ENCODE results near the gene SPOCK3.

The SPOCK3 gene

GRCh38 chr4:166956484-166956883 lies 277.8 kb downstream of the SPOCK3 start:
- no peak overlapping the region for H3K9ac ChIP-seq (ENCODE audit: insufficient read length)
- H3K4me3 ChIP-seq = no peak overlapping the region
- no peak for TF ChIP-seq FOXP2 (optimal IDR thresholded peaks at IDR 0.05; ENCODE audit: control extremely low read depth, extremely low read length, insufficient read depth)
- TF ChIP-seq POLR2AphosphoS5 (IDR thresholded peaks at IDR 0.05; ENCODE audit: borderline replicate concordance, low read depth, low read length) = no peak
- no peak for TF ChIP-seq EZH2 (IDR thresholded peaks at IDR 0.05)
- H3K27ac ChIP-seq = no peak overlapping the region
- no peaks in the 10 kb centered on the region for H3K36me3 ChIP-seq (ENCODE audit: insufficient read depth, low read length)
- DNase-seq (ENCODE audit: low read depth, low spot score) = no peak
- no peaks in the 10 kb centered on the region for H3K9me3 ChIP-seq (ENCODE audit: low read depth, low read length)

- no peak for DNase-seq (ENCODE audit: low read depth, low spot score)
- Histone ChIP-seq H3K9me3 (ENCODE audit: low read depth, low read length) (no peaks in the 10 kb centered on the region), H3K27ac (no peak overlapping the region), H3K4me3 (no peak overlapping the region), H3K36me3 (ENCODE audit: insufficient read depth, low read length) (no peaks in the 10 kb centered on the region), H3K9ac (ENCODE audit: insufficient read length) (no peak overlapping the region)
- TF ChIP-seq EZH2 (IDR thresholded peaks at IDR 0.05) (no peak), FOXP2 (optimal IDR thresholded peaks at IDR 0.05; ENCODE audit: control extremely low read depth, extremely low read length, insufficient read depth) (no peak), POLR2AphosphoS5 (IDR thresholded peaks at IDR 0.05; ENCODE audit: borderline replicate concordance, low read depth, low read length) (no peak)
These were observed 292.7 kb downstream of the SPOCK3 start for GRCh38 chr4:166941629-166942028.

GRCh38 chr4:166930464-166930863 lies 303.8 kb downstream of the SPOCK3 start:
- H3K27ac ChIP-seq = no peak overlapping the region
- H3K36me3 ChIP-seq (ENCODE audit: insufficient read depth, low read length) = no peaks in the 10 kb centered on the region
- DNase-seq (ENCODE audit: low read depth, low spot score) = no peak
- H3K9ac ChIP-seq (ENCODE audit: insufficient read length) = no peak overlapping the region
- no peak overlapping the region for H3K4me3 ChIP-seq
- TF ChIP-seq EZH2 (IDR thresholded peaks at IDR 0.05) (no peak), POLR2AphosphoS5 (IDR thresholded peaks at IDR 0.05; ENCODE audit: borderline replicate concordance, low read depth, low read length) (no peak), FOXP2 (optimal IDR thresholded peaks at IDR 0.05; ENCODE audit: control extremely low read depth, extremely low read length, insufficient read depth) (no peak)
- H3K9me3 ChIP-seq (ENCODE audit: low read depth, low read length) = no peaks in the 10 kb centered on the region

GRCh38 chr4:166924424-166924823 lies 309.9 kb downstream of the SPOCK3 start:
- no peak for TF ChIP-seq POLR2AphosphoS5 (IDR thresholded peaks at IDR 0.05; ENCODE audit: borderline replicate concordance, low read depth, low read length)
- no peak for TF ChIP-seq EZH2 (IDR thresholded peaks at IDR 0.05)
- no peak for TF ChIP-seq FOXP2 (optimal IDR thresholded peaks at IDR 0.05; ENCODE audit: control extremely low read depth, extremely low read length, insufficient read depth)
- Histone ChIP-seq H3K27ac (no peak overlapping the region), H3K9me3 (ENCODE audit: low read depth, low read length) (no peaks in the 10 kb centered on the region), H3K36me3 (ENCODE audit: insufficient read depth, low read length) (no peaks in the 10 kb centered on the region), H3K9ac (ENCODE audit: insufficient read length) (no peak overlapping the region), H3K4me3 (no peak overlapping the region)
- no peak for DNase-seq (ENCODE audit: low read depth, low spot score)

- TF ChIP-seq EZH2 (IDR thresholded peaks at IDR 0.05) (no peak), FOXP2 (optimal IDR thresholded peaks at IDR 0.05; ENCODE audit: control extremely low read depth, extremely low read length, insufficient read depth) (no peak), POLR2AphosphoS5 (IDR thresholded peaks at IDR 0.05; ENCODE audit: borderline replicate concordance, low read depth, low read length) (no peak)
- no peak overlapping the region for H3K4me3 ChIP-seq
These were observed 320.4 kb downstream of the SPOCK3 start for GRCh38 chr4:166913926-166914325.

GRCh38 chr4:166903408-166903807 lies 330.9 kb downstream of the SPOCK3 start:
- Histone ChIP-seq H3K27ac (no peak overlapping the region), H3K9ac (ENCODE audit: insufficient read length) (no peak overlapping the region)
- no peak for TF ChIP-seq POLR2AphosphoS5 (IDR thresholded peaks at IDR 0.05; ENCODE audit: borderline replicate concordance, low read depth, low read length)
- TF ChIP-seq EZH2 (IDR thresholded peaks at IDR 0.05) = no peak
- no peak for TF ChIP-seq FOXP2 (optimal IDR thresholded peaks at IDR 0.05; ENCODE audit: control extremely low read depth, extremely low read length, insufficient read depth)

More at GRCh38 chr4:166913926-166914325, 320.4 kb downstream of the SPOCK3 start:
- Histone ChIP-seq H3K9ac (ENCODE audit: insufficient read length) (no peak overlapping the region), H3K9me3 (ENCODE audit: low read depth, low read length) (no peaks in the 10 kb centered on the region), H3K36me3 (ENCODE audit: insufficient read depth, low read length) (no peaks in the 10 kb centered on the region), H3K27ac (no peak overlapping the region)
- no peak for DNase-seq (ENCODE audit: low read depth, low spot score)

GRCh38 chr4:166902941-166903340 lies 331.4 kb downstream of the SPOCK3 start:
- H3K36me3 ChIP-seq (ENCODE audit: insufficient read depth, low read length) = no peaks in the 10 kb centered on the region
- H3K9ac ChIP-seq (ENCODE audit: insufficient read length) = no peak overlapping the region
- DNase-seq (ENCODE audit: low read depth, low spot score) = no peak
- H3K9me3 ChIP-seq (ENCODE audit: low read depth, low read length) = no peaks in the 10 kb centered on the region
- H3K27ac ChIP-seq = no peak overlapping the region
- H3K4me3 ChIP-seq = no peak overlapping the region
- TF ChIP-seq POLR2AphosphoS5 (IDR thresholded peaks at IDR 0.05; ENCODE audit: borderline replicate concordance, low read depth, low read length) = no peak
- no peak for TF ChIP-seq FOXP2 (optimal IDR thresholded peaks at IDR 0.05; ENCODE audit: control extremely low read depth, extremely low read length, insufficient read depth)
- no peak for TF ChIP-seq EZH2 (IDR thresholded peaks at IDR 0.05)

More at GRCh38 chr4:166903408-166903807, 330.9 kb downstream of the SPOCK3 start:
- no peak for DNase-seq (ENCODE audit: low read depth, low spot score)
- Histone ChIP-seq H3K36me3 (ENCODE audit: insufficient read depth, low read length) (no peaks in the 10 kb centered on the region), H3K9me3 (ENCODE audit: low read depth, low read length) (no peaks in the 10 kb centered on the region), H3K4me3 (no peak overlapping the region)

- Histone ChIP-seq H3K9me3 (ENCODE audit: low read depth, low read length) (no peaks in the 10 kb centered on the region), H3K4me3 (no peak overlapping the region), H3K9ac (ENCODE audit: insufficient read length) (no peak overlapping the region), H3K27ac (no peak overlapping the region), H3K36me3 (ENCODE audit: insufficient read depth, low read length) (no peaks in the 10 kb centered on the region)
- no peak for DNase-seq (ENCODE audit: low read depth, low spot score)
- TF ChIP-seq POLR2AphosphoS5 (IDR thresholded peaks at IDR 0.05; ENCODE audit: borderline replicate concordance, low read depth, low read length) (no peak), EZH2 (IDR thresholded peaks at IDR 0.05) (no peak)
These were observed 338.0 kb downstream of the SPOCK3 start for GRCh38 chr4:166896254-166896653.

GRCh38 chr4:166895771-166896170 lies 338.5 kb downstream of the SPOCK3 start:
- DNase-seq (ENCODE audit: low read depth, low spot score) = no peak
- TF ChIP-seq POLR2AphosphoS5 (IDR thresholded peaks at IDR 0.05; ENCODE audit: borderline replicate concordance, low read depth, low read length) (no peak), FOXP2 (optimal IDR thresholded peaks at IDR 0.05; ENCODE audit: control extremely low read depth, extremely low read length, insufficient read depth) (no peak), EZH2 (IDR thresholded peaks at IDR 0.05) (no peak)
- Histone ChIP-seq H3K36me3 (ENCODE audit: insufficient read depth, low read length) (no peaks in the 10 kb centered on the region), H3K9me3 (ENCODE audit: low read depth, low read length) (no peaks in the 10 kb centered on the region), H3K27ac (no peak overlapping the region), H3K9ac (ENCODE audit: insufficient read length) (no peak overlapping the region), H3K4me3 (no peak overlapping the region)
